AG10803 (cell line): ENCODE data around the gene PKMYT1.
A peak's percentile ranks its signal among the peaks of the same experiment; 100 is the strongest.

Experiments used
- DNase-seq: peaks from one replicate; pipeline ENCODE4 v3.0.0; 2010; ENCODE audit warnings: low read depth
- H3K4me3 ChIP-seq: 2 replicates; pipeline ENCODE4 v1.5.1; 2011; ENCODE audit warnings: mild to moderate bottlenecking, low read length, control low read depth
- CTCF ChIP-seq: conservative IDR thresholded peaks from 2 replicates; pipeline ENCODE4 v1.5.1; 2011; ENCODE audit warnings: mild to moderate bottlenecking, low read length, control low read depth, inconsistent platforms

PKMYT1 gene

DNA sequence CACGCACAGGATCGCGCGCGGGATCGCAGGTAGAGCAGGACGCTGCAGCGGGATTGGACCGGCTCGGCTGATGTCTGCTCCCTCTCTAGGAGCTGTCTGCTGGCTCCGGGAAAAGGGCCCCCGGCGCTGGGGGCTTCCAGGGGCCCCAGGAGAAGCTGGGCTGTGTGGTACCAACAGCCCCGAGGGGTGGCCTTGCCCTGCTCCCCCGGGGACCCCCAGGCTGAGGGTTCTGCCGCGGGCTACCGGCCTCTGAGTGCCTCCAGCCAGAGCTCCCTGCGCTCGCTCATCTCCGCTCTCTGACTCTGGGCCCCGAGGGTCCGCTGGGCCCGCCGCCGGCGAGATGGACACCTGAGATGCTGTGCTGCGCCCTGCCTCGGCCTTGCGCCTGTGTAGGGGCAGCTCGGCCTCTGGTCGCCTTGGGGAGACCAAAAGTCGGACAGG lies 12.5 kb downstream of the PKMYT1 start:
- H3K4me3 ChIP-seq: no peak overlapping the region
- DNase-seq: no peak
- no peak for TF ChIP-seq CTCF

GRCh38 chr16:2967211-2967631 lies 13.0 kb downstream of the PKMYT1 start:
- TF ChIP-seq CTCF: no peak
- H3K4me3 ChIP-seq: no peak overlapping the region
- DNase-seq: no peak

- no peak; the same call in 1 of the 2 replicates for TF ChIP-seq CTCF
- no peak for DNase-seq
- no peak overlapping the region for H3K4me3 ChIP-seq
These were observed 13.4 kb downstream of the PKMYT1 start for GRCh38 chr16:2966808-2967191.

- no peak overlapping the region for H3K4me3 ChIP-seq
- no peak for DNase-seq
- TF ChIP-seq CTCF: no peak
These were observed 14.0 kb downstream of the PKMYT1 start for GRCh38 chr16:2966043-2966807.

DNA sequence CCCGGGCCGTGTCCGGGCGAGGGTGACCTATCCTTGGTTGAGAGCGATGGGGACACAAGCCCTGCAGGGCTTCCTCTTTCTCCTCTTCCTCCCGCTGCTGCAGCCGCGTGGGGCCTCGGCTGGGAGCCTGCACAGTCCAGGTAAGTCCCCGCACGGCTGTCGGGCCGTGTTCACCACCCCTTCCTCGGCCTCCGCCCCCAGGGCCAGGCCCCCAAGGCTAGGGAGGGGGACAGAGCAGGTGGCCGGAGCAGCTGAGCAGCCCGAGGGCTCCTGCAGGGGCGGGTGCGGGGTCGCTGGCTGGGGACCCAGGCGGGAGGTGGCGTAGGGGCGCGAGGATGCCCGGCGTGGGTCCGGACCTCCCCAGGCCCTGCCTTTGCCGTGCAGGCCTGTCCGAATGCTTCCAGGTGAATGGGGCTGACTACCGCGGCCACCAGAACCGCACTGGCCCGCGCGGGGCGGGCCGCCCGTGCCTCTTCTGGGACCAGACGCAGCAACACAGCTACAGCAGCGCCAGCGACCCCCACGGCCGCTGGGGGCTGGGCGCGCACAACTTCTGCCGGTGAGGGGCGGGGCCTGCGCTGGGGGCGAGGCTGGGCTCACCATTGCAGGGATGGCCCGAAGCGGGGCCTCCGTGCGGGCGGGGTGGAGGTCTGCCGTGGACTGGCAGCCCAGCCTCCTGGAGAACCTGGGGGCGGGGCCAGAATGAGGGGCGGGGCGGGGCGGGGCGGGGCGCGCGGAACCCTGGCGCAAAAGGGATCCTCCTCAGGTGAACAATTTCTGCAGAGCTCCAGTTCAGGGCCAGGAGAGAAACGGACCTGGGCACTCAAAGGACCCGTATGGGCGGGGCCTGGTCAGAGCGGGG lies 15.5 kb downstream of the PKMYT1 start:
- DNase-seq: no peak
- no peak overlapping the region for H3K4me3 ChIP-seq
- TF ChIP-seq CTCF: no peak

GRCh38 chr16:2963723-2964474 lies 16.3 kb downstream of the PKMYT1 start, which contains the start of gene KREMEN2:
TSS of gene KREMEN2 (plus strand) at chr16:2964275. CDS start at chr16:2964521, 246 bp downstream.
- peak within 1 kb of the TSS; percentile 20; the same call in 1 of the 2 replicates for H3K4me3 ChIP-seq
- no peak for DNase-seq
- TF ChIP-seq CTCF: no peak
